A673 (cell line): ENCODE results near the gene ZNF248.

Experiments used
- CTCF ChIP-seq: fragments of 300-800, 200-600 bp; sonication (generic); conservative IDR thresholded peaks from 2 replicates; pipeline ENCODE4 v1.5.1; 2017; ENCODE audit warnings: low read depth, mild to moderate bottlenecking, antibody characterized with exemption, low read length, moderate library complexity, mixed read lengths
- EZH2 ChIP-seq: fragments of 200-600 bp; sonication (generic); IDR thresholded peaks from 2 replicates; pipeline ENCODE4 v1.6.1; 2017; ENCODE audit warnings: borderline replicate concordance, low read depth, mild to moderate bottlenecking, mixed read lengths, antibody characterized with exemption, low read length; ENCODE audit not compliant: poor library complexity, severe bottlenecking

- TF ChIP-seq CTCF (no peak), EZH2 (no peak)
These were observed 118.2 kb downstream of the ZNF248 start for GRCh38 chr10:37739181-37739580.
